ENCODE data around the gene TAF9B. TPM values are rescaled to one million over a fixed set of nuclear protein-coding genes. Genes with fewer than 3 reads are reported as not detected.
"Not testable (repeated sequence)": the region's sequence is repeated elsewhere in the genome, so short reads cannot be mapped to it uniquely, and the experiment has no call there.

The TAF9B gene
- total RNA-seq, 6 experiments from 2014 or later, result 3.3 to 9.6 (median 6.1) TPM

GRCh38 chrX:78133238-78133960 is 6.1 kb downstream of the TAF9B start:
- Histone ChIP-seq H3K4me1 (no peaks in the 10 kb centered on the region), H3K36me3 (peaks cover 0 to 3% (median 0%) of the 10 kb centered on the region in 4 donors), H3K27ac (no peak overlapping the region), H3K27me3 (no peaks in the 10 kb centered on the region), H3K9me3 (no peaks in the 10 kb centered on the region), H3K4me3 (no peak overlapping the region)
- intact Hi-C loops (cut with DNase I), result no loop called here
- TF ChIP-seq POLR2A (IDR thresholded peaks at IDR 0.05) (no peak), CTCF (IDR thresholded peaks at IDR 0.05) (no peak)
- ATAC-seq (no peak), DNase-seq (no peak)
- 52% methylated on average over 4 of the region's 4 CpGs for WGBS (ENCODE audit: insufficient coverage, low coverage, low lambda C conversion rate, missing lambda C conversion rate)

DNA sequence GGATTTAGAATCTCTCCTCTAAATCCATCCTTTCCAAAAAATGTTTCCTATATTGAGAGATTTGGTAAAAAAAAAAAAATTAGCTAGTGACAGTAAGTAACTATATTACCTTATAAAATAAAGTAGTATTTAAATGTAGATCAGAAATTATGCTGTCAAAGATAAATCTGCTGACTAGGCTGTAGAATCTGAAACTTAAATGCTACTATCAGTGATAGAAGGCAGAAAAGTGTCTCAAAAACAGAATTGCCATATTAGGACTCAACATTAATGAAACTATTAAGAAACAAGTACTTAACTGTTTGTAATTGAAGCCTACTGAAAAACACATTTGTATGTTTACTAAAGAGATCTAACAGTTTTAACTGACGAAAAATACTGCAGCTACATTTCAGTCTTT is 8.3 kb downstream of the TAF9B start:
- Histone ChIP-seq H3K4me3 (no peak overlapping the region), H3K27ac (no peak overlapping the region), H3K27me3 (no peaks in the 10 kb centered on the region), H3K36me3 (peaks cover 0 to 20% (median 2%) of the 10 kb centered on the region in 4 donors), H3K4me1 (no peaks in the 10 kb centered on the region), H3K9me3 (no peaks in the 10 kb centered on the region)
- DNase-seq, result no peak
- 56% methylated on average over 1 of the region's 1 CpG for WGBS (ENCODE audit: insufficient coverage, low coverage, low lambda C conversion rate, missing lambda C conversion rate)
- ATAC-seq, result no peak
- intact Hi-C loops (cut with DNase I), result no loop called here
- TF ChIP-seq CTCF (IDR thresholded peaks at IDR 0.05) (no peak), POLR2A (IDR thresholded peaks at IDR 0.05) (no peak)

DNA sequence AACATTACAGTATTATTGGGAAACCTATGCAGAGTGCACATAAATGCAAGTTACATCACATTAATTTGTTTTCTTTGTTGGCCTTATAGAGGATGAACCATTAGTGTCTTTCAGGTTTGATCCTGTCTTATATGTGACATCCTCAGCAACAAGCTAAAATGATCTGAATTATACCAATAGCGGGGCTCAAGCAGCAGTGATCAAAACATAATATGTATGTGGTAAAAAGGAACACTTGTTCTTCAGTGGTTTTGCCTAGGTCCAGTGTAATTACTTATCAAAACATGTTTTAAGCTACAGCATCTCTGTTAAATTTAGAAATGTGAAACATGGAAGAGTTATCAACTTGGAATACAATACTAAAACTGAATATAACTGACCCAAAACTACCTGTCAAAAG is 9.1 kb downstream of the TAF9B start:
- TF ChIP-seq CTCF (IDR thresholded peaks at IDR 0.05), result no peak
- no peak for TF ChIP-seq POLR2A (IDR thresholded peaks at IDR 0.05)
- Histone ChIP-seq H3K4me1 (no peaks in the 10 kb centered on the region), H3K27me3 (no peaks in the 10 kb centered on the region), H3K9me3 (no peaks in the 10 kb centered on the region), H3K4me3 (no peak overlapping the region), H3K27ac (no peak overlapping the region), H3K36me3 (peaks cover 0 to 26% (median 2%) of the 10 kb centered on the region in 4 donors)
- no peak for DNase-seq
- intact Hi-C loops (cut with DNase I), result no loop called here
- ATAC-seq, result no peak
- WGBS (ENCODE audit: insufficient coverage, low coverage, low lambda C conversion rate, missing lambda C conversion rate), result 64% methylated on average over 1 of the region's 1 CpG

- ATAC-seq (no peak), DNase-seq (no peak)
- Histone ChIP-seq H3K4me1 (no peaks in the 10 kb centered on the region), H3K9me3 (no peaks in the 10 kb centered on the region), H3K36me3 (peaks cover 0 to 32% (median 6%) of the 10 kb centered on the region in 4 donors), H3K4me3 (no peak overlapping the region), H3K27ac (no peak overlapping the region), H3K27me3 (no peaks in the 10 kb centered on the region)
- TF ChIP-seq CTCF (IDR thresholded peaks at IDR 0.05), result no peak
- no peak for TF ChIP-seq POLR2A (IDR thresholded peaks at IDR 0.05)
- intact Hi-C loops (cut with DNase I), result no loop called here
Measured at GRCh38 chrX:78129714-78130113, 9.7 kb downstream of the TAF9B start.

GRCh38 chrX:78125781-78126180 is 13.7 kb downstream of the TAF9B start:
- H3K36me3 ChIP-seq, result peaks cover 0 to 68% (median 15%) of the 10 kb centered on the region in 4 donors
- intact Hi-C loops (cut with DNase I); H3K9me3 ChIP-seq; H3K4me1 ChIP-seq; H3K27ac ChIP-seq; H3K27me3 ChIP-seq; H3K4me3 ChIP-seq; ATAC-seq; DNase-seq: not testable (repeated sequence)

Measured in right lobe of liver (tissue), 6 donors.